ENCODE results near the gene SHANK1. TPM values are rescaled to one million over a fixed set of nuclear protein-coding genes. Genes with fewer than 3 reads are reported as not detected.

Gene SHANK1
- total and polyA plus RNA-seq, 2 of the 4 experiments (the other 2 are of a cell fraction) = 6.1 to 6.7 TPM

GRCh38 chr19:50661023-50661422, 58.6 kb downstream of the SHANK1 start:
- H2BK5ac ChIP-seq (ENCODE audit: low read depth, low read length, poor library complexity, severe bottlenecking) = no peak overlapping the region
- H3K18ac ChIP-seq (ENCODE audit: low read depth, low read length) = no peak overlapping the region
- ATAC-seq (ENCODE audit: low read depth) (no peak), DNase-seq (no peak)
- H3K23ac ChIP-seq (ENCODE audit: low read depth, low read length) = no peak overlapping the region
- H3K9me3 ChIP-seq (ENCODE audit: control insufficient read depth, insufficient read depth, low read length) = peaks cover 4% of the 10 kb centered on the region
- no peak overlapping the region for H4K8ac ChIP-seq (ENCODE audit: low read depth in 2 of 2, low read length in 2 of 2)
- ChIA-PET CTCF (no interaction called here), POLR2A (ENCODE audit: unreplicated experiment) (no interaction called here)
- H3K27ac ChIP-seq (ENCODE audit: insufficient read depth, low read length) = no peak overlapping the region
- no peak overlapping the region for H2BK20ac ChIP-seq (ENCODE audit: low read depth, low read length)
- 74% methylated on average over 9 of the region's 10 CpGs; no CpG with 5 or more reads in 1 of the 2 experiments for WGBS, 2 experiments (ENCODE audit: extremely low coverage in 2 of 2, insufficient read length in 1 of 2)
- intact Hi-C loops (cut with micrococcal nuclease) = no loop called here
- dilution Hi-C loops (cut with HindIII; ENCODE audit: low sequenced_read_pairs, unreplicated experiment) = no loop called here
- H3K4me2 ChIP-seq (ENCODE audit: low read depth, low read length) = no peak overlapping the region
- no peak overlapping the region for H3K4me3 ChIP-seq (ENCODE audit: insufficient read depth, low read depth, low read length)
- no peaks in the 10 kb centered on the region; the same call in 1 of the 2 replicates for H4K20me1 ChIP-seq (ENCODE audit: insufficient read depth, low read length)
- no peak overlapping the region for H2AFZ ChIP-seq (replicated peaks; ENCODE audit: low read length, poor library complexity)
- no peak overlapping the region for H3K4ac ChIP-seq (ENCODE audit: low read depth, low read length)
- H3K4me1 ChIP-seq (ENCODE audit: control insufficient read depth, insufficient read depth, low read length) = peaks cover 3% of the 10 kb centered on the region
- H3K36me3 ChIP-seq (ENCODE audit: control insufficient read depth, insufficient read depth, low read length) = no peaks in the 10 kb centered on the region
- no peak overlapping the region for H2BK120ac ChIP-seq (ENCODE audit: low read depth, low read length)
- H4K91ac ChIP-seq (ENCODE audit: insufficient read depth, low read depth, low read length) = no peak overlapping the region
- H2BK15ac ChIP-seq (ENCODE audit: low read depth, low read length) = no peak overlapping the region
- H2AK9ac ChIP-seq (replicated peaks; ENCODE audit: low read depth, low read length, poor library complexity) = no peak overlapping the region
- H4K5ac ChIP-seq (ENCODE audit: low read depth, low read length) = no peak overlapping the region
- in situ Hi-C loops (cut with MboI; ENCODE audit: low sequenced_read_pairs) = no loop called here
- H3K9ac ChIP-seq (ENCODE audit: low read depth, low read length) = no peak overlapping the region
- no peaks in the 10 kb centered on the region for H3K79me1 ChIP-seq (ENCODE audit: low read depth in 1 of 2, low read length in 2 of 2)
- no peak overlapping the region for H3K56ac ChIP-seq (ENCODE audit: extremely low read depth, insufficient read depth, low read length)
- no peak overlapping the region for H2AK5ac ChIP-seq (ENCODE audit: low read depth, low read length)
- peaks cover 18% of the 10 kb centered on the region for H3K27me3 ChIP-seq (ENCODE audit: control insufficient read depth, insufficient read depth, low read length)
- TF ChIP-seq FOS (IDR thresholded peaks at IDR 0.05; ENCODE audit: low read depth, low read length) (no peak), RFX5 (IDR thresholded peaks at IDR 0.05; ENCODE audit: low read depth, low read length) (no peak), CHD1 (IDR thresholded peaks at IDR 0.05; ENCODE audit: low read depth, low read length) (no peak), MXI1 (IDR thresholded peaks at IDR 0.05; ENCODE audit: borderline replicate concordance, low read depth, low read length) (no peak), RAD21 (IDR thresholded peaks at IDR 0.05; ENCODE audit: low read length) (no peak), BHLHE40 (IDR thresholded peaks at IDR 0.05; ENCODE audit: low read depth, low read length) (no peak), CEBPB (IDR thresholded peaks at IDR 0.05; ENCODE audit: low read depth, low read length) (no peak), SMC3 (IDR thresholded peaks at IDR 0.05; ENCODE audit: low read depth, low read length) (no peak), MAZ (IDR thresholded peaks at IDR 0.05; ENCODE audit: borderline replicate concordance, low read depth, low read length) (no peak), MAFK (IDR thresholded peaks at IDR 0.05; ENCODE audit: low read depth, low read length) (no peak), POLR2A (IDR thresholded peaks at IDR 0.05; ENCODE audit: low read depth, low read length) (no peak), RCOR1 (IDR thresholded peaks at IDR 0.05; ENCODE audit: insufficient replicate concordance, low read length) (no peak), NFE2L2 (IDR thresholded peaks at IDR 0.05; ENCODE audit: low read depth, low read length) (no peak)
- TF ChIP-seq, protein P1, sequence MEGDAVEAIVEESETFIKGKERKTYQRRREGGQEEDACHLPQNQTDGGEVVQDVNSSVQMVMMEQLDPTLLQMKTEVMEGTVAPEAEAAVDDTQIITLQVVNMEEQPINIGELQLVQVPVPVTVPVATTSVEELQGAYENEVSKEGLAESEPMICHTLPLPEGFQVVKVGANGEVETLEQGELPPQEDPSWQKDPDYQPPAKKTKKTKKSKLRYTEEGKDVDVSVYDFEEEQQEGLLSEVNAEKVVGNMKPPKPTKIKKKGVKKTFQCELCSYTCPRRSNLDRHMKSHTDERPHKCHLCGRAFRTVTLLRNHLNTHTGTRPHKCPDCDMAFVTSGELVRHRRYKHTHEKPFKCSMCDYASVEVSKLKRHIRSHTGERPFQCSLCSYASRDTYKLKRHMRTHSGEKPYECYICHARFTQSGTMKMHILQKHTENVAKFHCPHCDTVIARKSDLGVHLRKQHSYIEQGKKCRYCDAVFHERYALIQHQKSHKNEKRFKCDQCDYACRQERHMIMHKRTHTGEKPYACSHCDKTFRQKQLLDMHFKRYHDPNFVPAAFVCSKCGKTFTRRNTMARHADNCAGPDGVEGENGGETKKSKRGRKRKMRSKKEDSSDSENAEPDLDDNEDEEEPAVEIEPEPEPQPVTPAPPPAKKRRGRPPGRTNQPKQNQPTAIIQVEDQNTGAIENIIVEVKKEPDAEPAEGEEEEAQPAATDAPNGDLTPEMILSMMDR (conservative IDR thresholded peaks at IDR 0.05; ENCODE audit: low read depth, low read length) = no peak
- TF ChIP-seq, protein P2, sequence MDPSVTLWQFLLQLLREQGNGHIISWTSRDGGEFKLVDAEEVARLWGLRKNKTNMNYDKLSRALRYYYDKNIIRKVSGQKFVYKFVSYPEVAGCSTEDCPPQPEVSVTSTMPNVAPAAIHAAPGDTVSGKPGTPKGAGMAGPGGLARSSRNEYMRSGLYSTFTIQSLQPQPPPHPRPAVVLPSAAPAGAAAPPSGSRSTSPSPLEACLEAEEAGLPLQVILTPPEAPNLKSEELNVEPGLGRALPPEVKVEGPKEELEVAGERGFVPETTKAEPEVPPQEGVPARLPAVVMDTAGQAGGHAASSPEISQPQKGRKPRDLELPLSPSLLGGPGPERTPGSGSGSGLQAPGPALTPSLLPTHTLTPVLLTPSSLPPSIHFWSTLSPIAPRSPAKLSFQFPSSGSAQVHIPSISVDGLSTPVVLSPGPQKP (IDR thresholded peaks at IDR 0.05; ENCODE audit: borderline replicate concordance, low read depth, low read length) = no peak
- TF ChIP-seq, protein P3, sequence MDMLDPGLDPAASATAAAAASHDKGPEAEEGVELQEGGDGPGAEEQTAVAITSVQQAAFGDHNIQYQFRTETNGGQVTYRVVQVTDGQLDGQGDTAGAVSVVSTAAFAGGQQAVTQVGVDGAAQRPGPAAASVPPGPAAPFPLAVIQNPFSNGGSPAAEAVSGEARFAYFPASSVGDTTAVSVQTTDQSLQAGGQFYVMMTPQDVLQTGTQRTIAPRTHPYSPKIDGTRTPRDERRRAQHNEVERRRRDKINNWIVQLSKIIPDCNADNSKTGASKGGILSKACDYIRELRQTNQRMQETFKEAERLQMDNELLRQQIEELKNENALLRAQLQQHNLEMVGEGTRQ (IDR thresholded peaks at IDR 0.05; ENCODE audit: low read depth, low read length) = no peak
- H3K9me1 ChIP-seq (ENCODE audit: insufficient read depth, low read length) = peaks cover 5% of the 10 kb centered on the region; the same call in 1 of the 2 replicates
- TSS peak; percentile 45 for BruUV-seq (replicated peaks)
- H3K14ac ChIP-seq (replicated peaks; ENCODE audit: low read depth, low read length) = no peak overlapping the region
